Lung (tissue), 12 donors: Measurements from ENCODE around the gene USF2. TPM values are rescaled to one million over a fixed set of nuclear protein-coding genes. Genes with fewer than 3 reads are reported as not detected.

Experiments used
- ATAC-seq: fragments of 200-7000 bp; cut with Tn5 transposase; one replicate; pipeline ENCODE4 v1.9.1; 2020; ENCODE audit warnings: moderate number of reproducible peaks; ENCODE audit not compliant: insufficient read depth, low FRiP score
- DNase-seq, 3 donors: peaks; one replicate each; pipeline ENCODE4 v3.0.0-alpha.2; 2013 to 2017
- H3K27ac ChIP-seq, 2 donors: one replicate each; pipeline ENCODE4 v1.5.1; 2013; ENCODE audit warnings: mild to moderate bottlenecking in 2 of 2, moderate library complexity in 2 of 2, control low read depth in 1 of 2, inconsistent platforms in 1 of 2, low read depth in 1 of 2, low read length in 1 of 2
- H3K27me3 ChIP-seq, 3 donors: one replicate each; pipeline ENCODE4 v1.5.1; 2013; ENCODE audit warnings: low read length in 2 of 3; ENCODE audit not compliant: control insufficient read depth in 3 of 3, insufficient read depth in 3 of 3
- H3K36me3 ChIP-seq, 4 donors: one replicate each; pipeline ENCODE4 v1.5.1; 2013; ENCODE audit warnings: low read length in 4 of 4, mild to moderate bottlenecking in 1 of 4, moderate library complexity in 1 of 4; ENCODE audit not compliant: control insufficient read depth in 4 of 4, insufficient read depth in 4 of 4
- H3K4me1 ChIP-seq, 5 donors: one replicate each; pipeline ENCODE4 v1.5.1; 2013; ENCODE audit warnings: low read length in 5 of 5, mild to moderate bottlenecking in 2 of 5, moderate library complexity in 1 of 5; ENCODE audit not compliant: control insufficient read depth in 5 of 5, insufficient read depth in 5 of 5
- H3K4me3 ChIP-seq: one replicate; pipeline ENCODE4 v1.5.1; 2013; ENCODE audit warnings: mild to moderate bottlenecking, control low read depth, moderate library complexity
- H3K9ac ChIP-seq, 2 donors: one replicate each; pipeline ENCODE4 v1.5.1; 2013; ENCODE audit warnings: low read length in 2 of 2, control low read depth in 1 of 2; ENCODE audit not compliant: insufficient read depth in 1 of 2
- H3K9me3 ChIP-seq, 4 donors: one replicate each; pipeline ENCODE4 v1.5.1; 2013; ENCODE audit warnings: low read length in 3 of 4, mild to moderate bottlenecking in 1 of 4, moderate library complexity in 1 of 4; ENCODE audit not compliant: control insufficient read depth in 4 of 4, insufficient read depth in 3 of 4
- WGBS, 2 donors: extraction: QIAGEN DNeasy Blood & Tissue Kit; methylation state at CpG; one replicate each; pipeline ENCODE4 v1.1.7; 2013; 5-methylcytosine and 5-hydroxymethylcytosine counted together
- polyA plus RNA-seq, 2 donors: library from polyadenylated mRNA; stranded (reverse); fragments of 200-250 nt; gene quantifications; one replicate each; pipeline ENCODE4 v1.2.1, GENCODE V29; 2013
- total RNA-seq, 2 donors: library from RNA; depleted of rRNA in 1 of 2; stranded (reverse); fragments of >200 nt in 1 of 2; gene quantifications; one replicate each; pipeline ENCODE4 v1.2.1, GENCODE V29; 2014 to 2021
- TF ChIP-seq, protein P1 (sequence below): IDR thresholded peaks from 2 replicates; pipeline ENCODE4 v1.5.1; 2012; ENCODE audit warnings: mild to moderate bottlenecking; ENCODE audit errors: control extremely low read depth, extremely low read depth
- donor health status: control.
- donor health status: control.
- donor health status: Bipolar disorder and iron deficiency.
- donor health status: healthy.
- donor health status: DM: yes; HTN: yes; CAD: no.

USF2 gene
- total and polyA plus RNA-seq, 4 donors: 74.9 to 163 (median 133) TPM

GRCh38 chr19:35288331-35288730 lies 19.6 kb downstream of the USF2 start:
- TF ChIP-seq, protein P1, sequence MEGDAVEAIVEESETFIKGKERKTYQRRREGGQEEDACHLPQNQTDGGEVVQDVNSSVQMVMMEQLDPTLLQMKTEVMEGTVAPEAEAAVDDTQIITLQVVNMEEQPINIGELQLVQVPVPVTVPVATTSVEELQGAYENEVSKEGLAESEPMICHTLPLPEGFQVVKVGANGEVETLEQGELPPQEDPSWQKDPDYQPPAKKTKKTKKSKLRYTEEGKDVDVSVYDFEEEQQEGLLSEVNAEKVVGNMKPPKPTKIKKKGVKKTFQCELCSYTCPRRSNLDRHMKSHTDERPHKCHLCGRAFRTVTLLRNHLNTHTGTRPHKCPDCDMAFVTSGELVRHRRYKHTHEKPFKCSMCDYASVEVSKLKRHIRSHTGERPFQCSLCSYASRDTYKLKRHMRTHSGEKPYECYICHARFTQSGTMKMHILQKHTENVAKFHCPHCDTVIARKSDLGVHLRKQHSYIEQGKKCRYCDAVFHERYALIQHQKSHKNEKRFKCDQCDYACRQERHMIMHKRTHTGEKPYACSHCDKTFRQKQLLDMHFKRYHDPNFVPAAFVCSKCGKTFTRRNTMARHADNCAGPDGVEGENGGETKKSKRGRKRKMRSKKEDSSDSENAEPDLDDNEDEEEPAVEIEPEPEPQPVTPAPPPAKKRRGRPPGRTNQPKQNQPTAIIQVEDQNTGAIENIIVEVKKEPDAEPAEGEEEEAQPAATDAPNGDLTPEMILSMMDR: no peak
- 68 to 74% methylated on average over 2 of the region's 2 CpGs for WGBS, 2 donors
- Histone ChIP-seq H3K9ac (no peak overlapping the region), H3K4me3 (no peak overlapping the region), H3K27me3 (peaks cover 0 to 4% (median 0%) of the 10 kb centered on the region in 3 donors), H3K9me3 (peaks cover 0 to 2% (median 0%) of the 10 kb centered on the region in 4 donors), H3K36me3 (no peaks in the 10 kb centered on the region), H3K4me1 (peaks cover 0 to 25% (median 8%) of the 10 kb centered on the region in 5 donors), H3K27ac (no peak overlapping the region)
- ATAC-seq: no peak
- DNase-seq: no peak

- TF ChIP-seq, protein P1: no peak
- Histone ChIP-seq H3K9me3 (peaks cover 0 to 2% (median 0%) of the 10 kb centered on the region in 4 donors), H3K4me3 (no peak overlapping the region), H3K27ac (no peak overlapping the region), H3K4me1 (peaks cover 0 to 31% (median 8%) of the 10 kb centered on the region in 5 donors), H3K36me3 (no peaks in the 10 kb centered on the region), H3K9ac (no peak overlapping the region), H3K27me3 (peaks cover 0 to 2% (median 0%) of the 10 kb centered on the region in 3 donors)
- 86 to 92% methylated on average over 5 of the region's 5 CpGs for WGBS, 2 donors
- ATAC-seq (no peak), DNase-seq (no peak)
Measured at GRCh38 chr19:35288906-35289305, 20.1 kb downstream of the USF2 start.

- ATAC-seq (no peak), DNase-seq (no peak)
- Histone ChIP-seq H3K4me3 (no peak overlapping the region), H3K36me3 (no peaks in the 10 kb centered on the region), H3K9ac (no peak overlapping the region), H3K27me3 (peaks cover 0 to 2% (median 0%) of the 10 kb centered on the region in 3 donors), H3K27ac (no peak overlapping the region), H3K4me1 (peaks cover 0 to 38% (median 8%) of the 10 kb centered on the region in 5 donors), H3K9me3 (peaks cover 0 to 2% (median 0%) of the 10 kb centered on the region in 4 donors)
- 74 to 90% methylated on average over 20 of the region's 20 CpGs for WGBS, 2 donors
- TF ChIP-seq, protein P1: no peak
Measured at GRCh38 chr19:35290381-35291127, 21.8 kb downstream of the USF2 start.
